PFSK-1 (cell line): ENCODE data around the gene SLC43A3.

ENCODE experiments used
- FOXP2 ChIP-seq: optimal IDR thresholded peaks from 2 replicates; pipeline ENCODE3; 2011; ENCODE audit warnings: borderline replicate concordance, control low read depth, inconsistent platforms; ENCODE audit not compliant: insufficient read depth; ENCODE audit errors: extremely low read length, extremely low read depth
- POLR2AphosphoS5 ChIP-seq: IDR thresholded peaks from 2 replicates; pipeline ENCODE4 v1.6.1; 2012; ENCODE audit warnings: low read depth, mild to moderate bottlenecking, control low read depth, low read length, moderate library complexity
- SIN3A ChIP-seq: IDR thresholded peaks from 2 replicates; pipeline ENCODE4 v1.6.1; 2012; ENCODE audit warnings: mild to moderate bottlenecking, low read length, moderate library complexity, borderline replicate concordance; ENCODE audit not compliant: insufficient read depth
- TAF1 ChIP-seq: IDR thresholded peaks from 2 replicates; pipeline ENCODE4 v1.6.1; 2012; ENCODE audit warnings: low read length, control low read depth, borderline replicate concordance; ENCODE audit not compliant: insufficient read depth
- TF ChIP-seq, protein P1 (sequence below), 2 experiments: IDR thresholded peaks; 2 replicates each; pipeline versions ENCODE4 v1.6.1 to v1.8.0; 2011 to 2012; ENCODE audit warnings: low read depth in 2 of 2, low read length in 2 of 2, control low read depth in 1 of 2, inconsistent platforms in 1 of 2, mild to moderate bottlenecking in 1 of 2, moderate library complexity in 1 of 2; ENCODE audit not compliant: insufficient read depth in 1 of 2

The SLC43A3 gene

DNA sequence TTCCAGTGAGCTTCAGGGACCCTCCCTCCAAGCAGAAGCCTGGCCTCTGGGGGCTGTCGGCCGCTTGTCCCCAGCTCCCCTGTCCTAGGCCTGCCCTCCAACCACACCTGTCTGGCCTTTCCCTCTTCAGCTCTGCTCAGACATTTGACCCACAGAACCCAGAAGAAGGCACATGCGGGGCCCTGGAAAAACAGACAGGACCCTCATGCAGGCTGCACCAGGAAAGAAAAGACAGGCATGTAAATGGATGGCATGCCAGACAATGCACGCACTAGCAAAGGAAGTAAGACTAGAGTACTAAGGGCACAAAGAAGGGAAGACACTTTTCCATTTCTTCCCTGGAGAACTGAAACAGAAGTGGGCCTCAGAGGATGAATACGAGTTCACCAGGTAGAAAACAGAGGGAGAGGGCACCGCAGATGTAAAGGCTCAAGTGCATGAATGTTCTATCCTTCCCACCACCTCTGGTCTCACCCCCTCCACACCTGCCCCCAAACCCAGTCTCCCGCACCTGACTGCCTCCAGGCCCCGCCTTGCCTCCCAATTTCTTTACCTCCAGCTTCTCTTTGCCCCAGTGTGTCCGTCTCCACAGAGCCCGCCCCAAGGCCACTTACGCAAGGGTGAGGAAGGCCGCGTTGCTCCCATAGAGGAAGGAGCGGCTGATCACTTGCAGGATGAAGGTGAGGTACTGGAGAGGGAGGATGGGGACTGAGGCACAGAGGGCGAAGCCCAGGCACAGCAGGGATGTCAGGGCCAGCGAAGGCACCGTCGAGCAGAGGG is 17.4 kb downstream of the SLC43A3 start:
- TF ChIP-seq SIN3A (no peak), FOXP2 (no peak), TAF1 (no peak), POLR2AphosphoS5 (no peak)
- TF ChIP-seq, protein P1, sequence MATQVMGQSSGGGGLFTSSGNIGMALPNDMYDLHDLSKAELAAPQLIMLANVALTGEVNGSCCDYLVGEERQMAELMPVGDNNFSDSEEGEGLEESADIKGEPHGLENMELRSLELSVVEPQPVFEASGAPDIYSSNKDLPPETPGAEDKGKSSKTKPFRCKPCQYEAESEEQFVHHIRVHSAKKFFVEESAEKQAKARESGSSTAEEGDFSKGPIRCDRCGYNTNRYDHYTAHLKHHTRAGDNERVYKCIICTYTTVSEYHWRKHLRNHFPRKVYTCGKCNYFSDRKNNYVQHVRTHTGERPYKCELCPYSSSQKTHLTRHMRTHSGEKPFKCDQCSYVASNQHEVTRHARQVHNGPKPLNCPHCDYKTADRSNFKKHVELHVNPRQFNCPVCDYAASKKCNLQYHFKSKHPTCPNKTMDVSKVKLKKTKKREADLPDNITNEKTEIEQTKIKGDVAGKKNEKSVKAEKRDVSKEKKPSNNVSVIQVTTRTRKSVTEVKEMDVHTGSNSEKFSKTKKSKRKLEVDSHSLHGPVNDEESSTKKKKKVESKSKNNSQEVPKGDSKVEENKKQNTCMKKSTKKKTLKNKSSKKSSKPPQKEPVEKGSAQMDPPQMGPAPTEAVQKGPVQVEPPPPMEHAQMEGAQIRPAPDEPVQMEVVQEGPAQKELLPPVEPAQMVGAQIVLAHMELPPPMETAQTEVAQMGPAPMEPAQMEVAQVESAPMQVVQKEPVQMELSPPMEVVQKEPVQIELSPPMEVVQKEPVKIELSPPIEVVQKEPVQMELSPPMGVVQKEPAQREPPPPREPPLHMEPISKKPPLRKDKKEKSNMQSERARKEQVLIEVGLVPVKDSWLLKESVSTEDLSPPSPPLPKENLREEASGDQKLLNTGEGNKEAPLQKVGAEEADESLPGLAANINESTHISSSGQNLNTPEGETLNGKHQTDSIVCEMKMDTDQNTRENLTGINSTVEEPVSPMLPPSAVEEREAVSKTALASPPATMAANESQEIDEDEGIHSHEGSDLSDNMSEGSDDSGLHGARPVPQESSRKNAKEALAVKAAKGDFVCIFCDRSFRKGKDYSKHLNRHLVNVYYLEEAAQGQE (IDR thresholded peaks at IDR 0.05; ENCODE audit: insufficient read depth in 1 of 2, low read depth in 2 of 2, low read length in 2 of 2), result no peak

DNA sequence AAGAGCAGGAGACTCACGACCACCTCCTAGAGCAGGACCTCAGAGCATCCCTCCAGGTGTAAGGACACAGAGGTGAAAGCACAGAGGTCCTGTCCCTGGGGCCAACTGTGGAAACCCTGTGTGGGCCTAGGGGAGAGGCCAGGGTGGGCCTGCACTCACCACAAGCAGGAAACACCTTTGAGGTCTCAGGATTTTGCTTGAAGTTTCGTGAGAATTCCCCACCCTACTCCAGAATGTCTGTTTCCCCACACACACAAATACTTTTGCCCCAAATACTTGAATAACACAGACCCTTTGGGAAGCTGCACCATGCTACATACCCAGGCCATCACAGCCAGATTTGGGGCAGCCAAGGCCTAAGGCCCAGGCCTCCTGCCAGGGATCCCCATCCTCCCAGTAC is 18.1 kb downstream of the SLC43A3 start:
- TF ChIP-seq TAF1, result no peak
- no peak for TF ChIP-seq POLR2AphosphoS5
- TF ChIP-seq FOXP2, result no peak
- no peak for TF ChIP-seq SIN3A
- TF ChIP-seq, protein P1 (IDR thresholded peaks at IDR 0.05; ENCODE audit: insufficient read depth in 1 of 2, low read depth in 2 of 2, low read length in 2 of 2), result no peak

DNA sequence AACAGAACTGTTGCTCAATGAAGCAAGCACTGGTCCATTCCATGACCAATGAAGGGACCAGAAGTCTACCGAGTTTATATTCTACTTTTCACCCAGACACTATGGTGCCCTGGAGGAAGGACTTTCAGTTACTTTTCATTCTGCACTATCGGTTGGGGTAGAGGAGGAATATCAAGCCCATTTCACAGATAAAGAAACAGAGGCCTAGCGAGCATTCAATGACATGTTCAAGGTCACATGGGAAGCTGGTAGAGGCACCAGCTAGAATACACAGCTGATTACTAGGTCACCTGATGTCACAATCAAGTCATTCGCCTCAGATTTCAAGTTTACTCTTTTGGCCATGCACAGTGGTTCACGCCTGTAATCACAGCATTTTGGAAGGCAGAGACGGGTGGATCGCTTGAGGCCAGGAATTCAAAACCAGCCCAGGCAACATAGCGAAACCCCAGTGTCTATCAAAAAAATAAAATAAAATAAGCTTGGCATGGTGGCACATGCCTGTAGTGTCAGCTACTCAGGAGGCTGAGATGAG is 18.9 kb downstream of the SLC43A3 start:
- TF ChIP-seq SIN3A (no peak), POLR2AphosphoS5 (no peak), TAF1 (no peak), FOXP2 (no peak)
- TF ChIP-seq, protein P1 (IDR thresholded peaks at IDR 0.05; ENCODE audit: insufficient read depth in 1 of 2, low read depth in 2 of 2, low read length in 2 of 2), result no peak

- TF ChIP-seq FOXP2 (no peak), POLR2AphosphoS5 (no peak), SIN3A (no peak), TAF1 (no peak)
- TF ChIP-seq, protein P1 (IDR thresholded peaks at IDR 0.05; ENCODE audit: insufficient read depth in 1 of 2, low read depth in 2 of 2, low read length in 2 of 2), result no peak
Measured at GRCh38 chr11:57407010-57407920, 19.7 kb downstream of the SLC43A3 start.
